ENCODE measurements around the gene C19orf53. TPM values are rescaled to one million over a fixed set of nuclear protein-coding genes. Genes with fewer than 3 reads are reported as not detected.

The C19orf53 gene
- total RNA-seq, 1 donor from 2014 or later: 68.3 TPM

GRCh38 chr19:13794757-13795589 is 20.7 kb downstream of the C19orf53 start, which contains the start of gene ZSWIM4:
Gene ZSWIM4 (plus strand): TSS chr19:13795443. CDS start chr19:13795649, 206 bp downstream.
- H3K27me3 Mint-ChIP-seq (ENCODE audit: unreplicated experiment): peaks cover 11% of the 10 kb centered on the region
- no peaks in the 10 kb centered on the region for H3K36me3 Mint-ChIP-seq (ENCODE audit: unreplicated experiment)
- peak within 1 kb of the TSS; percentile 92 for H3K27ac Mint-ChIP-seq (ENCODE audit: unreplicated experiment)
- peaks cover 5% of the 10 kb centered on the region for H3K9me3 Mint-ChIP-seq (ENCODE audit: unreplicated experiment)
- H3K4me1 Mint-ChIP-seq (ENCODE audit: low read depth, unreplicated experiment): peaks cover 1% of the 10 kb centered on the region
- H3K4me3 Mint-ChIP-seq (ENCODE audit: unreplicated experiment): peak within 1 kb of the TSS; percentile 94
- TF ChIP-seq, protein P1, sequence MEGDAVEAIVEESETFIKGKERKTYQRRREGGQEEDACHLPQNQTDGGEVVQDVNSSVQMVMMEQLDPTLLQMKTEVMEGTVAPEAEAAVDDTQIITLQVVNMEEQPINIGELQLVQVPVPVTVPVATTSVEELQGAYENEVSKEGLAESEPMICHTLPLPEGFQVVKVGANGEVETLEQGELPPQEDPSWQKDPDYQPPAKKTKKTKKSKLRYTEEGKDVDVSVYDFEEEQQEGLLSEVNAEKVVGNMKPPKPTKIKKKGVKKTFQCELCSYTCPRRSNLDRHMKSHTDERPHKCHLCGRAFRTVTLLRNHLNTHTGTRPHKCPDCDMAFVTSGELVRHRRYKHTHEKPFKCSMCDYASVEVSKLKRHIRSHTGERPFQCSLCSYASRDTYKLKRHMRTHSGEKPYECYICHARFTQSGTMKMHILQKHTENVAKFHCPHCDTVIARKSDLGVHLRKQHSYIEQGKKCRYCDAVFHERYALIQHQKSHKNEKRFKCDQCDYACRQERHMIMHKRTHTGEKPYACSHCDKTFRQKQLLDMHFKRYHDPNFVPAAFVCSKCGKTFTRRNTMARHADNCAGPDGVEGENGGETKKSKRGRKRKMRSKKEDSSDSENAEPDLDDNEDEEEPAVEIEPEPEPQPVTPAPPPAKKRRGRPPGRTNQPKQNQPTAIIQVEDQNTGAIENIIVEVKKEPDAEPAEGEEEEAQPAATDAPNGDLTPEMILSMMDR (IDR thresholded peaks at IDR 0.05; ENCODE audit: partially characterized antibody, unreplicated experiment): no peak
- DNase-seq: peak; percentile 99

DNA sequence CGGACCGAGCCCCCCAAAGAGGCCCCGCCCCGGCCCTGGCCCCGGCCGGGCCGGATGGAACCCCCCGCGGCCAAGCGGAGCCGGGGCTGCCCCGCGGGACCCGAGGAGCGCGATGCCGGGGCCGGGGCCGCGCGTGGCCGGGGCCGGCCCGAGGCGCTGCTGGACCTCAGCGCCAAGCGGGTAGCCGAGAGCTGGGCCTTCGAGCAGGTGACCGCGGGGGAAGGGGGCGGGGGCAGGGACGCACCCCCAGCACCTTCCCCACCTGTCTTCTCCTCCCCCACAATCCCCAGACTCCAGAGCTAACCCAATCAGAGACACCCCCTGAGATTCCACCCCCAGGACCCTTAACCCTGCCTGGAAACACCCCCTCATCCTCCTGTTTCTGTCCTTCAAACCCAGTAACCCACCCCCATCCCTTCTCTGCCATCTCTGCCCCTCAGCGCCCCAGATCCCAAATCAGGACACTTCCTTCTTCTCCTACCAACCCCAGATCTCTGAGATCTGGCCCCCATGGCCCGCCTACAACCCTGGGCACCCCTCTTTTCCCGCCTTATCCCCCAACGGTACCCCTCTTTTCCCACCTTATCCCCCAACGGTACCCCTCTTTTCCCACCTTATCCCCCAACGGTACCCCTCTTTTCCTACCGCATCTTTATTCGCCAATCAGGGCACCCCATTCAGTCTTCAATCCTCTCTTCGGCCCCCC is 21.5 kb downstream of the C19orf53 start:
- H3K27ac Mint-ChIP-seq (ENCODE audit: unreplicated experiment): peak overlapping the region; percentile 62
- peak; percentile 50 for DNase-seq

DNA sequence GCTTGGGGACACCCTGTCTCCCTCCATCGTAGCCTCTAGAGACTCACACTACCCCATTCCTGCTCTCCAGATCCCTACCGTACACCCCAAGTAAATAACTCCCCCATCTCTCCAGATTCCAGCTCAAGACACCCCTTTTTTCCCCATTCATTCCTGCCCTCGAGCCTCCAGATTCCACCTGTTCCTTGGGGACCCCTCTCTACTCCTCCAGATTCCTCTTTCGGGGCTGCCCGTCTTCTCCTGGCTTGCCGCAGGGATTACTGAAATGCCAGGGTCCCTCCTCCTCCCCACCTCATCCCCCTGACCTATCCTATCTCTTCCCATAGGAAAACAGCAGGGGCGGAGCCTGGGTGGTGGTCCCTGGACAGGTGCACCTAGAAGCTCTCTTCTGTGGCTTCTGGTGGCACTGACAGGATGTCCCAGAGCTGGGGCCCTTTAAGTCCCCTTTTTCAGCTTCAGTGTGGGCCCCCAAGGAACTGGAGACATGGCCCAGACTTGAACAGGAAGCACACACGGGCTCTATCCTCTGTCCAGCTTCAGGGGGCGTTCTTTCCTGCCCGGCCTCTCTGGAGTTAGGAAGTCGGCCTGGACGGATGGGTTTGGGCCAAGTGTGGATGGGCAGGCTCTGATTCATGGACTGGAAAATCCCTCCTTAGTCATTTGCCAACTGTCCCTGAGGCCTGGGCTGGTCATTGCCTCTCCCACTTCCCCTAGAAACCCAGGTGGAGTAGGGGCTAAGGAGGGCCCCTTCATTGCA is 22.2 kb downstream of the C19orf53 start:
- Mint-ChIP-seq H3K4me3 (ENCODE audit: unreplicated experiment) (peak overlapping the region; percentile 90), H3K27me3 (ENCODE audit: unreplicated experiment) (peaks cover 11% of the 10 kb centered on the region), H3K9me3 (ENCODE audit: unreplicated experiment) (peaks cover 5% of the 10 kb centered on the region), H3K36me3 (ENCODE audit: unreplicated experiment) (peaks cover 6% of the 10 kb centered on the region), H3K27ac (ENCODE audit: unreplicated experiment) (peak overlapping the region; percentile 14), H3K4me1 (ENCODE audit: low read depth, unreplicated experiment) (peaks cover 1% of the 10 kb centered on the region)
- TF ChIP-seq, protein P1 (IDR thresholded peaks at IDR 0.05; ENCODE audit: partially characterized antibody, unreplicated experiment): no peak
- DNase-seq: no peak

More for the DNA sequence above, 21.5 kb downstream of the C19orf53 start:
- TF ChIP-seq, protein P1 (IDR thresholded peaks at IDR 0.05; ENCODE audit: partially characterized antibody, unreplicated experiment): no peak
- Mint-ChIP-seq H3K4me1 (ENCODE audit: low read depth, unreplicated experiment) (peaks cover 1% of the 10 kb centered on the region), H3K27me3 (ENCODE audit: unreplicated experiment) (peaks cover 11% of the 10 kb centered on the region), H3K9me3 (ENCODE audit: unreplicated experiment) (peaks cover 5% of the 10 kb centered on the region), H3K36me3 (ENCODE audit: unreplicated experiment) (peaks cover 2% of the 10 kb centered on the region), H3K4me3 (ENCODE audit: unreplicated experiment) (peak overlapping the region; percentile 90)

- Mint-ChIP-seq H3K36me3 (ENCODE audit: unreplicated experiment) (peaks cover 6% of the 10 kb centered on the region), H3K4me3 (ENCODE audit: unreplicated experiment) (peak overlapping the region; percentile 90), H3K27ac (ENCODE audit: unreplicated experiment) (no peak overlapping the region), H3K4me1 (ENCODE audit: low read depth, unreplicated experiment) (peaks cover 1% of the 10 kb centered on the region), H3K9me3 (ENCODE audit: unreplicated experiment) (peaks cover 5% of the 10 kb centered on the region), H3K27me3 (ENCODE audit: unreplicated experiment) (peaks cover 11% of the 10 kb centered on the region)
- DNase-seq: no peak
- TF ChIP-seq, protein P1 (IDR thresholded peaks at IDR 0.05; ENCODE audit: partially characterized antibody, unreplicated experiment): no peak
Measured at GRCh38 chr19:13797058-13797440, 22.8 kb downstream of the C19orf53 start.
